Upper lobe of left lung (tissue), 6 donors: Measurements from ENCODE around the gene AEBP2. TPM values are rescaled to one million over a fixed set of nuclear protein-coding genes. Genes with fewer than 3 reads are reported as not detected.
"Not testable (repeated sequence)": the region's sequence is repeated elsewhere in the genome, so short reads cannot be mapped to it uniquely, and the experiment has no call there.

ENCODE experiments used
- ATAC-seq, 2 donors: fragments of 200-7000 bp; cut with Tn5 transposase; one replicate each; pipeline ENCODE4 v1.9.1; 2022; ENCODE audit warnings: mild to moderate bottlenecking in 2 of 2, moderate library complexity in 2 of 2; ENCODE audit not compliant: low FRiP score in 2 of 2
- DNase-seq, 2 donors: peaks; one replicate each; pipeline ENCODE4 v3.0.0-alpha.2; 2019 to 2020
- H3K27ac ChIP-seq, 4 donors: fragments of 200-600 bp; sonication (generic); one replicate each; pipeline ENCODE4 v1.5.1; 2016 to 2019
- H3K27me3 ChIP-seq, 4 donors: fragments of 200-600 bp; sonication (generic); one replicate each; pipeline ENCODE4 v1.5.1; 2017 to 2019
- H3K36me3 ChIP-seq, 4 donors: fragments of 200-600 bp; sonication (generic); one replicate each; pipeline ENCODE4 v1.5.1; 2016 to 2019
- H3K4me1 ChIP-seq, 4 donors: fragments of 200-600 bp; sonication (generic); one replicate each; pipeline ENCODE4 v1.5.1; 2018 to 2019
- H3K4me3 ChIP-seq, 4 donors: fragments of 200-600 bp; sonication (generic); one replicate each; pipeline ENCODE4 v1.5.1; 2017 to 2019; ENCODE audit warnings: mild to moderate bottlenecking in 2 of 4, moderate library complexity in 1 of 4
- H3K9me3 ChIP-seq, 4 donors: fragments of 200-600 bp; sonication (generic); one replicate each; pipeline ENCODE4 v1.5.1; 2018 to 2019
- CTCF ChIP-seq, 6 experiments: fragments of 450-650 bp in 4 of 6; fragments of 200-600 bp in 2 of 6; sonication (generic) in 2 of 6; IDR thresholded peaks; one replicate each; pipeline ENCODE4 v1.5.1; 2016 to 2019; ENCODE audit warnings: antibody characterized with exemption in 6 of 6
- EP300 ChIP-seq, 4 donors: sonication (generic); formaldehyde crosslinking; IDR thresholded peaks; one replicate each; pipeline ENCODE4 v1.5.1; 2017; ENCODE audit warnings: antibody characterized with exemption in 4 of 4, control low read depth in 2 of 4
- POLR2A ChIP-seq, 4 donors: fragments of 450-650 bp; IDR thresholded peaks; one replicate each; pipeline ENCODE4 v1.5.1; 2016 to 2017; ENCODE audit warnings: antibody characterized with exemption in 4 of 4, mild to moderate bottlenecking in 2 of 4
- POLR2AphosphoS5 ChIP-seq, 2 donors: sonication (generic); formaldehyde crosslinking; IDR thresholded peaks; one replicate each; pipeline ENCODE4 v1.5.1; 2017; ENCODE audit warnings: antibody characterized with exemption in 2 of 2
- WGBS, 2 donors: methylation state at CpG; one replicate each; pipeline ENCODE4 v1.1.5; 2017 to 2018; 5-methylcytosine and 5-hydroxymethylcytosine counted together
- total RNA-seq, 6 donors: library from RNA; depleted of rRNA in 4 of 6; stranded (reverse); fragments of >200 nt in 4 of 6; gene quantifications; one replicate each; pipeline versions ENCODE4 v1.1.0 to v1.2.1, GENCODE V29; 2016 to 2021
- donor health status: DM: no; HTN: no; CAD: no; lungs with moderate emphysema.
- donor health status: DM: no; HTN: yes; CAD: no; lungs with severe emphysema.

Gene AEBP2
- total RNA-seq, 6 donors from 2014 or later: 27.7 to 73.9 (median 40.6) TPM

- 18 to 24% methylated on average over 6 to 7 of the region's 7 CpGs for WGBS, 2 donors
- H3K4me3 ChIP-seq: no peak overlapping the region
- no peak for TF ChIP-seq CTCF (IDR thresholded peaks at IDR 0.05)
- TF ChIP-seq EP300 (IDR thresholded peaks at IDR 0.05): no peak
- TF ChIP-seq POLR2AphosphoS5 (IDR thresholded peaks at IDR 0.05): no peak
- TF ChIP-seq POLR2A (IDR thresholded peaks at IDR 0.05): no peak
- H3K36me3 ChIP-seq: no peaks in the 10 kb centered on the region
- no peaks in the 10 kb centered on the region for H3K27me3 ChIP-seq
- DNase-seq (no peak), ATAC-seq (no peak)
- H3K9me3 ChIP-seq: no peaks in the 10 kb centered on the region
- peaks cover 9 to 16% (median 11%) of the 10 kb centered on the region in 4 donors for H3K4me1 ChIP-seq
- H3K27ac ChIP-seq: peak overlapping the region in 3 of 4 donors; percentile 34 to 44 (median 36)
Measured at GRCh38 chr12:19546611-19547162, 107.4 kb downstream of the AEBP2 start.

- no peak overlapping the region for H3K4me3 ChIP-seq
- DNase-seq (no peak), ATAC-seq (peak in 1 of 2 donors; percentile 37)
- H3K4me1 ChIP-seq: peaks cover 9 to 16% (median 11%) of the 10 kb centered on the region in 4 donors
- peak overlapping the region in 1 of 4 donors; percentile 44 for H3K27ac ChIP-seq
- H3K9me3 ChIP-seq: no peaks in the 10 kb centered on the region
- no peaks in the 10 kb centered on the region for H3K27me3 ChIP-seq
- TF ChIP-seq CTCF (IDR thresholded peaks at IDR 0.05) (no peak), POLR2A (IDR thresholded peaks at IDR 0.05) (no peak), POLR2AphosphoS5 (IDR thresholded peaks at IDR 0.05) (no peak), EP300 (IDR thresholded peaks at IDR 0.05) (no peak)
- no peaks in the 10 kb centered on the region for H3K36me3 ChIP-seq
Measured at GRCh38 chr12:19547271-19547671, 108.0 kb downstream of the AEBP2 start.

- H3K36me3 ChIP-seq: no peaks in the 10 kb centered on the region
- H3K9me3 ChIP-seq: no peaks in the 10 kb centered on the region
- TF ChIP-seq EP300 (IDR thresholded peaks at IDR 0.05): no peak
- no peak for TF ChIP-seq POLR2A (IDR thresholded peaks at IDR 0.05)
- TF ChIP-seq POLR2AphosphoS5 (IDR thresholded peaks at IDR 0.05): no peak
- no peak for TF ChIP-seq CTCF (IDR thresholded peaks at IDR 0.05)
- WGBS, 2 donors: 90 to 92% methylated on average over 4 of the region's 4 CpGs
- peaks cover 9 to 16% (median 11%) of the 10 kb centered on the region in 4 donors for H3K4me1 ChIP-seq
- H3K27ac ChIP-seq: no peak overlapping the region
- ATAC-seq (no peak), DNase-seq (no peak)
- no peak overlapping the region for H3K4me3 ChIP-seq
- no peaks in the 10 kb centered on the region for H3K27me3 ChIP-seq
Measured at GRCh38 chr12:19548834-19549233, 109.5 kb downstream of the AEBP2 start.

GRCh38 chr12:19550626-19551025 lies 111.3 kb downstream of the AEBP2 start:
- no peak overlapping the region for H3K4me3 ChIP-seq
- no peak for ATAC-seq
- DNase-seq: no peak
- no peaks in the 10 kb centered on the region for H3K27me3 ChIP-seq
- H3K36me3 ChIP-seq: no peaks in the 10 kb centered on the region
- peaks cover 9 to 16% (median 11%) of the 10 kb centered on the region in 4 donors for H3K4me1 ChIP-seq
- H3K9me3 ChIP-seq: no peaks in the 10 kb centered on the region
- no peak overlapping the region for H3K27ac ChIP-seq
- TF ChIP-seq POLR2A (IDR thresholded peaks at IDR 0.05): no peak
- TF ChIP-seq EP300 (IDR thresholded peaks at IDR 0.05): no peak
- no peak for TF ChIP-seq CTCF (IDR thresholded peaks at IDR 0.05)
- TF ChIP-seq POLR2AphosphoS5 (IDR thresholded peaks at IDR 0.05): no peak
- 62 to 86% methylated on average over 4 of the region's 4 CpGs for whole genome bisulfite sequencing, 2 donors

- 86 to 90% methylated on average over 13 of the region's 13 CpGs for WGBS, 2 donors
- H3K27ac ChIP-seq, H3K36me3 ChIP-seq, ATAC-seq, H3K27me3 ChIP-seq, H3K4me3 ChIP-seq, H3K4me1 ChIP-seq, H3K9me3 ChIP-seq, DNase-seq: not testable (repeated sequence)
Measured at GRCh38 chr12:19552441-19553097, 113.3 kb downstream of the AEBP2 start.
